Panc1 (cell line): ENCODE measurements around the gene MARCHF6.

Experiments
- POLR2AphosphoS5 ChIP-seq: IDR thresholded peaks from 2 replicates; pipeline ENCODE4 v1.6.1; 2012; ENCODE audit warnings: mild to moderate bottlenecking, low read depth, low read length, moderate library complexity
- REST ChIP-seq, 2 experiments: IDR thresholded peaks; 2 replicates each; pipeline ENCODE4 v1.6.1; 2011 to 2012; ENCODE audit warnings: low read depth in 2 of 2, control low read depth in 1 of 2, low read length in 1 of 2, mild to moderate bottlenecking in 1 of 2, moderate library complexity in 1 of 2; ENCODE audit not compliant: insufficient read depth in 1 of 2
- SIN3A ChIP-seq: IDR thresholded peaks from 2 replicates; pipeline ENCODE4 v1.6.1; 2012; ENCODE audit warnings: low read depth, mild to moderate bottlenecking, low read length, moderate library complexity, borderline replicate concordance; ENCODE audit not compliant: insufficient read depth
- TCF7L2 ChIP-seq: IDR thresholded peaks from 2 replicates; pipeline ENCODE4 v1.6.1; 2011; ENCODE audit warnings: mild to moderate bottlenecking, low read depth, low read length, inconsistent platforms
- TF ChIP-seq, protein P1 (sequence below): fragments of 450-650 bp; IDR thresholded peaks from 2 replicates; pipeline ENCODE4 v1.5.1; 2017; ENCODE audit warnings: mild to moderate bottlenecking

GRCh38 chr5:10363519-10364185 lies 10.2 kb downstream of the MARCHF6 start:
- TF ChIP-seq, protein P1, sequence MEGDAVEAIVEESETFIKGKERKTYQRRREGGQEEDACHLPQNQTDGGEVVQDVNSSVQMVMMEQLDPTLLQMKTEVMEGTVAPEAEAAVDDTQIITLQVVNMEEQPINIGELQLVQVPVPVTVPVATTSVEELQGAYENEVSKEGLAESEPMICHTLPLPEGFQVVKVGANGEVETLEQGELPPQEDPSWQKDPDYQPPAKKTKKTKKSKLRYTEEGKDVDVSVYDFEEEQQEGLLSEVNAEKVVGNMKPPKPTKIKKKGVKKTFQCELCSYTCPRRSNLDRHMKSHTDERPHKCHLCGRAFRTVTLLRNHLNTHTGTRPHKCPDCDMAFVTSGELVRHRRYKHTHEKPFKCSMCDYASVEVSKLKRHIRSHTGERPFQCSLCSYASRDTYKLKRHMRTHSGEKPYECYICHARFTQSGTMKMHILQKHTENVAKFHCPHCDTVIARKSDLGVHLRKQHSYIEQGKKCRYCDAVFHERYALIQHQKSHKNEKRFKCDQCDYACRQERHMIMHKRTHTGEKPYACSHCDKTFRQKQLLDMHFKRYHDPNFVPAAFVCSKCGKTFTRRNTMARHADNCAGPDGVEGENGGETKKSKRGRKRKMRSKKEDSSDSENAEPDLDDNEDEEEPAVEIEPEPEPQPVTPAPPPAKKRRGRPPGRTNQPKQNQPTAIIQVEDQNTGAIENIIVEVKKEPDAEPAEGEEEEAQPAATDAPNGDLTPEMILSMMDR = no peak
- TF ChIP-seq SIN3A (no peak), POLR2AphosphoS5 (no peak), REST (IDR thresholded peaks at IDR 0.05; ENCODE audit: insufficient read depth in 1 of 2, low read depth in 2 of 2, low read length in 1 of 2) (no peak), TCF7L2 (no peak)
